Neural cell (in vitro differentiated cells): ENCODE data around the gene SELENOF. TPM values are rescaled to one million over a fixed set of nuclear protein-coding genes. Genes with fewer than 3 reads are reported as not detected.

Experiments
- H2AFZ ChIP-seq: fragments of 200-600, 300-800 bp; sonication (generic), shearing (Covaris generic); 2 replicates; pipeline ENCODE4 v1.6.0; 2014; ENCODE audit warnings: low read depth, mild to moderate bottlenecking, antibody characterized with exemption, low read length, moderate library complexity
- H3F3A ChIP-seq: fragments of 200-600 bp; shearing (Covaris generic); 2 replicates; pipeline ENCODE4 v1.6.1; 2016; ENCODE audit warnings: mild to moderate bottlenecking, moderate library complexity, mixed read lengths, antibody characterized with exemption, low read length; ENCODE audit not compliant: insufficient read depth, poor library complexity, severe bottlenecking
- H3K27ac ChIP-seq: fragments of 200-600, 300-800 bp; sonication (generic), shearing (Covaris generic); 2 replicates; pipeline ENCODE4 v1.5.1; 2014; ENCODE audit warnings: mild to moderate bottlenecking, low read length, moderate library complexity
- H3K27me3 ChIP-seq: fragments of 300-800, 200-600 bp; sonication (generic), shearing (Covaris generic); 2 replicates; pipeline ENCODE4 v1.6.0; 2014; ENCODE audit warnings: mild to moderate bottlenecking, low read depth, low read length, moderate library complexity; ENCODE audit not compliant: insufficient read depth
- H3K36me3 ChIP-seq: fragments of 300-800, 200-600 bp; sonication (generic), shearing (Covaris generic); 2 replicates; pipeline ENCODE4 v1.5.1; 2014; ENCODE audit warnings: mild to moderate bottlenecking, antibody characterized with exemption, low read length, moderate library complexity; ENCODE audit not compliant: insufficient read depth
- H3K4me2 ChIP-seq: fragments of 300-800, 200-600 bp; sonication (generic), shearing (Covaris generic); 2 replicates; pipeline ENCODE4 v1.6.0; 2014; ENCODE audit warnings: mild to moderate bottlenecking, low read length
- H3K4me3 ChIP-seq: fragments of 300-800, 200-600 bp; sonication (generic), shearing (Covaris generic); 2 replicates; pipeline ENCODE4 v1.5.1; 2014; ENCODE audit warnings: mild to moderate bottlenecking, low read length, moderate library complexity
- H3K79me2 ChIP-seq: fragments of 200-600 bp; shearing (Covaris generic); replicated peaks from 2 replicates; pipeline ENCODE4 v1.6.0; 2014; ENCODE audit warnings: mild to moderate bottlenecking, low read length, moderate library complexity; ENCODE audit not compliant: insufficient read depth
- H3K9ac ChIP-seq: fragments of 300-800, 200-600 bp; sonication (generic), shearing (Covaris generic); 2 replicates; pipeline ENCODE4 v1.6.1; 2016; ENCODE audit warnings: mild to moderate bottlenecking, low read length, mixed read lengths
- H3K9me2 ChIP-seq: fragments of 200-600 bp; shearing (Covaris generic); 2 replicates; pipeline ENCODE4 v1.6.1; 2016; ENCODE audit warnings: mild to moderate bottlenecking, low read length, mixed read lengths; ENCODE audit not compliant: insufficient read depth
- H3K9me3 ChIP-seq: fragments of 200-600, 300-800 bp; sonication (generic), shearing (Covaris generic); 2 replicates; pipeline ENCODE4 v1.6.1; 2016; ENCODE audit warnings: mild to moderate bottlenecking, mixed run types, low read length, moderate library complexity, mixed read lengths
- H4K20me1 ChIP-seq: fragments of 200-600 bp; shearing (Covaris generic); 2 replicates; pipeline ENCODE4 v1.6.1; 2016; ENCODE audit warnings: mild to moderate bottlenecking, mixed run types; ENCODE audit not compliant: insufficient read depth
- EP300 ChIP-seq: fragments of 450-650 bp; conservative IDR thresholded peaks from 2 replicates; pipeline ENCODE4 v1.6.1; 2014; ENCODE audit warnings: antibody characterized with exemption, mild to moderate bottlenecking, moderate library complexity; ENCODE audit not compliant: poor library complexity, severe bottlenecking
- EZH2 ChIP-seq: fragments of 200-600, 300-800 bp; shearing (Covaris generic), sonication (generic); IDR thresholded peaks from 2 replicates; pipeline ENCODE4 v1.6.1; 2014; ENCODE audit warnings: antibody characterized with exemption, low read length, borderline replicate concordance, mild to moderate bottlenecking; ENCODE audit not compliant: insufficient read depth, poor library complexity, severe bottlenecking
- MXI1 ChIP-seq: fragments of 450-650 bp; conservative IDR thresholded peaks from 2 replicates; pipeline ENCODE4 v1.6.1; 2014; ENCODE audit warnings: antibody characterized with exemption, mild to moderate bottlenecking; ENCODE audit not compliant: poor library complexity, severe bottlenecking
- POLR2AphosphoS5 ChIP-seq: IDR thresholded peaks from 2 replicates; pipeline ENCODE4 v1.6.1; 2012
- RAD21 ChIP-seq: fragments of 450-650 bp; conservative IDR thresholded peaks from 2 replicates; pipeline ENCODE4 v1.6.1; 2014; ENCODE audit warnings: antibody characterized with exemption, mild to moderate bottlenecking, moderate library complexity
- SMC3 ChIP-seq: fragments of 450-650 bp; conservative IDR thresholded peaks from 2 replicates; pipeline ENCODE4 v1.6.1; 2014; ENCODE audit warnings: antibody characterized with exemption, mild to moderate bottlenecking, moderate library complexity; ENCODE audit not compliant: poor library complexity
- TAF1 ChIP-seq: IDR thresholded peaks from 2 replicates; pipeline ENCODE4 v1.6.1; 2012; ENCODE audit warnings: low read depth
- polyA plus RNA-seq: library from polyadenylated mRNA; depleted of rRNA; stranded (reverse); fragments of >200 nt; gene quantifications from 2 replicates; pipeline ENCODE4 v1.2.3, GENCODE V29; 2014
- TF ChIP-seq, protein P1 (sequence below): fragments of 450-650 bp; IDR thresholded peaks from 2 replicates; pipeline ENCODE4 v1.5.1; 2014; ENCODE audit warnings: antibody characterized with exemption, mild to moderate bottlenecking, moderate library complexity; ENCODE audit not compliant: poor library complexity, severe bottlenecking
- TF ChIP-seq, protein P2 (sequence below): IDR thresholded peaks from 2 replicates; pipeline ENCODE4 v1.6.1; 2012; ENCODE audit warnings: borderline replicate concordance

SELENOF gene
- polyA plus RNA-seq, 1 donor from 2014 or later = 198 TPM

DNA sequence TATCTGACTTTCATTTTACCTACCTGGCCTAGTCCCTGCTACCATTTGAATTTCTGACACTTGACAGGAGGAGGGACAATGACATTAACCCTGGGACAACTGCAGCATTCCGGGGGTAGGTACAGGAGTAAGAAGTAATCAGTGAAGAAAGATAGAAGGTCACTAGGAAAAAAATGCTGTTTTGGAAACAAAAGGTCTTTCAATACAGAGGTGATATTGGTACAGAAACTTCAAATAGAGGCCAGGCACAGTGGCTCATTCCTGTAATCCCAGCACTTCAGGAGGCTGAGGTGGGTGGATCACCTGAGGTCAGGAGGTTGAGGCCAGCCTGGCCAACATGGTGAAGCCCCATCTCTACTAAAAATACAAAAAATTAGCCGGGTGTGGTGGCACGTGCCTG, 68.4 kb downstream of the SELENOF start:
- TF ChIP-seq SMC3 = no peak
- TF ChIP-seq TAF1 = no peak
- Histone ChIP-seq H3K79me2 (no peaks in the 10 kb centered on the region), H3K27me3 (no peaks in the 10 kb centered on the region), H3K9me2 (no peaks in the 10 kb centered on the region), H3K36me3 (no peaks in the 10 kb centered on the region), H2AFZ (no peak overlapping the region), H3K9ac (no peak overlapping the region), H3K27ac (no peak overlapping the region), H3K4me2 (no peak overlapping the region), H3K4me3 (no peak overlapping the region), H4K20me1 (no peaks in the 10 kb centered on the region), H3K9me3 (no peaks in the 10 kb centered on the region), H3F3A (no peaks in the 10 kb centered on the region)

DNA sequence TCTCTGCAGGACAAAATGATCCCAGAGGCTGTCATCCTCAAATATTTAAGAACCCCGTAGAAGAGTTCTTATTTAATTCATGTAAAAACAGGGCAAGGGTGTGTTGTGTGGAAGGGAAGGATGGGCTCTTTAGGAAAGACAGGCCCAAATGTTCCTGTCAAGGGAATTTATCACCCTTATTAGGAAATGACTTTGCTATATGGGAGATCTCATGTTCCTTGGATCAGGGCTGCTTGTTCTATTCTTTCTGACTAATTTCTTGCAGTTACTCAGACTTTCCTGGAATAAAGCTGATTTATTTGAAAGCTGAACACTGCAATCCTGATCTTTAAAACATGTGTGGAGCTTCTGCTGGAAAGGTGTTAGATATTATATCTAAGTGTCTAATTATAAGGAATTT, 72.8 kb downstream of the SELENOF start:
- no peak overlapping the region for H3K4me2 ChIP-seq
- no peaks in the 10 kb centered on the region for H3K9me3 ChIP-seq
- TF ChIP-seq, protein P1, sequence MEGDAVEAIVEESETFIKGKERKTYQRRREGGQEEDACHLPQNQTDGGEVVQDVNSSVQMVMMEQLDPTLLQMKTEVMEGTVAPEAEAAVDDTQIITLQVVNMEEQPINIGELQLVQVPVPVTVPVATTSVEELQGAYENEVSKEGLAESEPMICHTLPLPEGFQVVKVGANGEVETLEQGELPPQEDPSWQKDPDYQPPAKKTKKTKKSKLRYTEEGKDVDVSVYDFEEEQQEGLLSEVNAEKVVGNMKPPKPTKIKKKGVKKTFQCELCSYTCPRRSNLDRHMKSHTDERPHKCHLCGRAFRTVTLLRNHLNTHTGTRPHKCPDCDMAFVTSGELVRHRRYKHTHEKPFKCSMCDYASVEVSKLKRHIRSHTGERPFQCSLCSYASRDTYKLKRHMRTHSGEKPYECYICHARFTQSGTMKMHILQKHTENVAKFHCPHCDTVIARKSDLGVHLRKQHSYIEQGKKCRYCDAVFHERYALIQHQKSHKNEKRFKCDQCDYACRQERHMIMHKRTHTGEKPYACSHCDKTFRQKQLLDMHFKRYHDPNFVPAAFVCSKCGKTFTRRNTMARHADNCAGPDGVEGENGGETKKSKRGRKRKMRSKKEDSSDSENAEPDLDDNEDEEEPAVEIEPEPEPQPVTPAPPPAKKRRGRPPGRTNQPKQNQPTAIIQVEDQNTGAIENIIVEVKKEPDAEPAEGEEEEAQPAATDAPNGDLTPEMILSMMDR = no peak
- TF ChIP-seq EZH2 = no peak
- TF ChIP-seq, protein P2, sequence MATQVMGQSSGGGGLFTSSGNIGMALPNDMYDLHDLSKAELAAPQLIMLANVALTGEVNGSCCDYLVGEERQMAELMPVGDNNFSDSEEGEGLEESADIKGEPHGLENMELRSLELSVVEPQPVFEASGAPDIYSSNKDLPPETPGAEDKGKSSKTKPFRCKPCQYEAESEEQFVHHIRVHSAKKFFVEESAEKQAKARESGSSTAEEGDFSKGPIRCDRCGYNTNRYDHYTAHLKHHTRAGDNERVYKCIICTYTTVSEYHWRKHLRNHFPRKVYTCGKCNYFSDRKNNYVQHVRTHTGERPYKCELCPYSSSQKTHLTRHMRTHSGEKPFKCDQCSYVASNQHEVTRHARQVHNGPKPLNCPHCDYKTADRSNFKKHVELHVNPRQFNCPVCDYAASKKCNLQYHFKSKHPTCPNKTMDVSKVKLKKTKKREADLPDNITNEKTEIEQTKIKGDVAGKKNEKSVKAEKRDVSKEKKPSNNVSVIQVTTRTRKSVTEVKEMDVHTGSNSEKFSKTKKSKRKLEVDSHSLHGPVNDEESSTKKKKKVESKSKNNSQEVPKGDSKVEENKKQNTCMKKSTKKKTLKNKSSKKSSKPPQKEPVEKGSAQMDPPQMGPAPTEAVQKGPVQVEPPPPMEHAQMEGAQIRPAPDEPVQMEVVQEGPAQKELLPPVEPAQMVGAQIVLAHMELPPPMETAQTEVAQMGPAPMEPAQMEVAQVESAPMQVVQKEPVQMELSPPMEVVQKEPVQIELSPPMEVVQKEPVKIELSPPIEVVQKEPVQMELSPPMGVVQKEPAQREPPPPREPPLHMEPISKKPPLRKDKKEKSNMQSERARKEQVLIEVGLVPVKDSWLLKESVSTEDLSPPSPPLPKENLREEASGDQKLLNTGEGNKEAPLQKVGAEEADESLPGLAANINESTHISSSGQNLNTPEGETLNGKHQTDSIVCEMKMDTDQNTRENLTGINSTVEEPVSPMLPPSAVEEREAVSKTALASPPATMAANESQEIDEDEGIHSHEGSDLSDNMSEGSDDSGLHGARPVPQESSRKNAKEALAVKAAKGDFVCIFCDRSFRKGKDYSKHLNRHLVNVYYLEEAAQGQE = no peak
- TF ChIP-seq POLR2AphosphoS5 = no peak
- no peak for TF ChIP-seq EP300
- no peak for TF ChIP-seq RAD21
- no peak for TF ChIP-seq MXI1

More for the DNA sequence above, 72.8 kb downstream of the SELENOF start:
- Histone ChIP-seq H3K27me3 (no peaks in the 10 kb centered on the region), H3K27ac (no peak overlapping the region), H3K4me3 (no peak overlapping the region), H2AFZ (no peak overlapping the region), H3K9me2 (no peaks in the 10 kb centered on the region), H4K20me1 (no peaks in the 10 kb centered on the region), H3F3A (no peaks in the 10 kb centered on the region), H3K36me3 (no peaks in the 10 kb centered on the region), H3K9ac (no peak overlapping the region), H3K79me2 (no peaks in the 10 kb centered on the region)
